ENCODE results near the gene PGAP2. TPM values are rescaled to one million over a fixed set of nuclear protein-coding genes. Genes with fewer than 3 reads are reported as not detected.
A peak's percentile ranks its signal among the peaks of the same experiment; 100 is the strongest.

PGAP2 gene
- total and polyA plus RNA-seq, 2 donors (not counting 3 experiments of a cell fraction or from before 2014, with no cell fraction given) = 18.3 to 34.1 TPM

DNA sequence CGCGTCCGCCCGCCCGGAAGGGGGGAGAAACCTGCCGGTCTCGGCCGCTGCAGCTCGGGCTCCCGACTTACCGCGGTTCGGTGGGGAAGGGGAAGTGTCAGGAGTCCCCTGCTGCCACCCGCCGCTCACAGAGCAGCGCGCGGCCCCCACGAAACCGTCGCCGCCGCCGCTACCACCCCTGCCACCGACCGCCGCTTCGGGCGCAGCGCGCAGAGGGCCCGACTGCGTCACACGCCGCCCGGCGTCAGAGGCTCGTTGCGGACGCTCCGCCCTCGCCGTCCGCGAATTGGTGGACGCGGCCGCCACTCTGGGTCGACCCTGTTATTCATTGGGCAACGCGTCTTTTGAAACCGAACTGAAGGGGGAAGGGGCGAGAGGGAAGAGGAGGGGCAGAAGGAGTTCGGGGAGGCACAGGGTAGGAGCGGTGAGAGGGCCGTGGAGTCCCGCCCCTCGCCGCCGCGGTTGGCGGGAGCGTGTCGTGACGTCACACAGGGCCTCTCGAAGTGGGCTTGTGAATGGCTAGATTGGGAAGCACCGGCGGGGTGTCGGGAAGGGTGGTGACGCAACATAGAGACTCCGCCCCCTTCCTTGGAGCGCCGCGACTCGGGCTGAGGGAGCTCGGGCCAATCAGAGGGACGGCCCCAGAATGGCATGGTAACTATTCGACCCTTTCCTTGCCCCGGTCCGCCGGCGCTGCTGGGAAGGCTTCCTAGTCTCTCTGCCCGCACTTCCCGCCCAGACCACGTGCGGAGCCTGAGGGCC lies 10.8 kb upstream of the PGAP2 start, which contains the start of gene NUP98:
Gene NUP98, minus strand, starts transcription at position 226 of the 762 bp plus-strand sequence. CDS start 15,437 bp downstream, outside the sequence.
- Histone ChIP-seq H3K9me3 (replicated peaks; ENCODE audit: control insufficient read depth, insufficient read depth, low read length) (no peaks in the 10 kb centered on the region), H2AFZ (ENCODE audit: low read depth, low read length) (peak within 1 kb of the TSS; percentile 68), H3K4me3 (replicated peaks in 1 of 3; ENCODE audit: insufficient read depth in 1 of 3, low read depth in 1 of 3, low read length in 3 of 3) (peak within 1 kb of the TSS; percentile 72 to 99 (median 90)), H3K4me1 (ENCODE audit: control insufficient read depth, extremely low read depth, insufficient read depth, low read length) (peaks cover 15% of the 10 kb centered on the region), H3K9ac (replicated peaks; ENCODE audit: extremely low read depth, insufficient read depth, low read length) (peak within 1 kb of the TSS; percentile 84), H3K4me2 (ENCODE audit: insufficient read depth, low read length) (peak within 1 kb of the TSS; percentile 99), H3K27me3 (ENCODE audit: control insufficient read depth in 2 of 2, insufficient read depth in 2 of 2, low read length in 2 of 2) (no peaks in the 10 kb centered on the region), H4K20me1 (replicated peaks; ENCODE audit: control insufficient read depth, extremely low read depth, insufficient read depth, low read length) (peaks cover 4% of the 10 kb centered on the region), H3K36me3 (ENCODE audit: control insufficient read depth in 2 of 2, extremely low read depth in 1 of 2, insufficient read depth in 2 of 2, low read length in 2 of 2) (no peaks in the 10 kb centered on the region), H3K27ac (ENCODE audit: insufficient read depth, low read depth, low read length) (peak within 1 kb of the TSS; percentile 76), H3K9me1 (replicated peaks; ENCODE audit: control insufficient read depth, extremely low read depth, insufficient read depth, low read length) (no peaks in the 10 kb centered on the region), H3K79me2 (ENCODE audit: control insufficient read depth, insufficient read depth, low read length) (peaks cover 47% of the 10 kb centered on the region)
- BruUV-seq (replicated peaks) = no TSS peak
- FAIRE-seq (peak; percentile 98), DNase-seq (ENCODE audit: low read depth, low spot score) (peak; percentile 100)
- ChIA-PET CTCF (interaction anchor here (0.8 to 3.2 kb wide), 5 partner anchors 11 to 275 kb away, joined by 3 to 19 read pairs (median 5); partner anchors contain the start of genes PGAP2 and RHOG), POLR2A (interaction anchor here (0.5 to 2.2 kb wide), 2 partner anchors 10 to 43 kb away, joined by 4 to 7 read pairs; partner anchors contain the start of gene RHOG)
- dilution Hi-C loops (cut with MboI; ENCODE audit: extremely low pct_ligation_motif_present, low sequenced_read_pairs) = no loop called here
- peak; percentile 93 for TF ChIP-seq POLR2AphosphoS5 (IDR thresholded peaks at IDR 0.05; ENCODE audit: insufficient read depth, low read depth, low read length)
- TF ChIP-seq, protein P1, sequence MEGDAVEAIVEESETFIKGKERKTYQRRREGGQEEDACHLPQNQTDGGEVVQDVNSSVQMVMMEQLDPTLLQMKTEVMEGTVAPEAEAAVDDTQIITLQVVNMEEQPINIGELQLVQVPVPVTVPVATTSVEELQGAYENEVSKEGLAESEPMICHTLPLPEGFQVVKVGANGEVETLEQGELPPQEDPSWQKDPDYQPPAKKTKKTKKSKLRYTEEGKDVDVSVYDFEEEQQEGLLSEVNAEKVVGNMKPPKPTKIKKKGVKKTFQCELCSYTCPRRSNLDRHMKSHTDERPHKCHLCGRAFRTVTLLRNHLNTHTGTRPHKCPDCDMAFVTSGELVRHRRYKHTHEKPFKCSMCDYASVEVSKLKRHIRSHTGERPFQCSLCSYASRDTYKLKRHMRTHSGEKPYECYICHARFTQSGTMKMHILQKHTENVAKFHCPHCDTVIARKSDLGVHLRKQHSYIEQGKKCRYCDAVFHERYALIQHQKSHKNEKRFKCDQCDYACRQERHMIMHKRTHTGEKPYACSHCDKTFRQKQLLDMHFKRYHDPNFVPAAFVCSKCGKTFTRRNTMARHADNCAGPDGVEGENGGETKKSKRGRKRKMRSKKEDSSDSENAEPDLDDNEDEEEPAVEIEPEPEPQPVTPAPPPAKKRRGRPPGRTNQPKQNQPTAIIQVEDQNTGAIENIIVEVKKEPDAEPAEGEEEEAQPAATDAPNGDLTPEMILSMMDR (IDR thresholded peaks at IDR 0.05; ENCODE audit: extremely low read depth in 1 of 2, insufficient read depth in 1 of 2, low read depth in 1 of 2, low read length in 2 of 2) = peak in 1 of 2 donors; percentile 2
- TF ChIP-seq MYC (IDR thresholded peaks at IDR 0.05; ENCODE audit: low read depth, low read length) = peak; percentile 47
- TF ChIP-seq FOS (IDR thresholded peaks at IDR 0.05; ENCODE audit: borderline replicate concordance, insufficient read depth, low read length) = no peak
- TF ChIP-seq, protein P2, sequence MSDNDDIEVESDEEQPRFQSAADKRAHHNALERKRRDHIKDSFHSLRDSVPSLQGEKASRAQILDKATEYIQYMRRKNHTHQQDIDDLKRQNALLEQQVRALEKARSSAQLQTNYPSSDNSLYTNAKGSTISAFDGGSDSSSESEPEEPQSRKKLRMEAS (IDR thresholded peaks at IDR 0.05; ENCODE audit: insufficient read depth, insufficient read length) = peak; percentile 95
- TF ChIP-seq GATA2 (IDR thresholded peaks at IDR 0.05; ENCODE audit: insufficient read depth, insufficient read length, low read depth, low read length) = no peak
- peak; percentile 90 for TF ChIP-seq POLR2A (IDR thresholded peaks at IDR 0.05; ENCODE audit: low read depth, low read length)
- peak; percentile 45 for TF ChIP-seq JUN (IDR thresholded peaks at IDR 0.05; ENCODE audit: borderline replicate concordance, insufficient read depth, insufficient read length, low read depth)
- TF ChIP-seq EZH2 (IDR thresholded peaks at IDR 0.05; ENCODE audit: borderline replicate concordance, low read depth, low read length, severe bottlenecking) = no peak
- intact Hi-C loops (cut with micrococcal nuclease) = loop anchor here (1.0 kb wide), 3 partner anchors 11 to 44 kb away; partner anchors contain the start of gene PGAP2

Measured in endothelial cell of umbilical vein (primary cell).